K562 (cell line): ENCODE data around the gene B9D2. TPM values are rescaled to one million over a fixed set of nuclear protein-coding genes. Genes with fewer than 3 reads are reported as not detected.

Experiments used
- ARID1B ChIP-seq: fragments of 450-650 bp; IDR thresholded peaks from 2 replicates; pipeline ENCODE4 v1.6.1; 2016; ENCODE audit warnings: antibody characterized with exemption, mild to moderate bottlenecking, inconsistent platforms
- CBX1 ChIP-seq: sonication (generic); IDR thresholded peaks from 2 replicates; pipeline ENCODE4 v1.6.1; 2016; ENCODE audit warnings: antibody characterized with exemption, low read depth, mild to moderate bottlenecking
- CREB3L1 ChIP-seq: fragments of 450-650 bp; IDR thresholded peaks from 2 replicates; pipeline ENCODE4 v1.6.1; 2014; ENCODE audit warnings: low read depth, mild to moderate bottlenecking, moderate library complexity, borderline replicate concordance
- CREM ChIP-seq: IDR thresholded peaks from 2 replicates; pipeline ENCODE4 v1.6.1; 2014; ENCODE audit warnings: antibody characterized with exemption, low read depth
- DACH1 ChIP-seq: fragments of 450-650 bp; IDR thresholded peaks from 2 replicates; pipeline ENCODE4 v1.6.1; 2018; ENCODE audit not compliant: partially characterized antibody
- E2F1 ChIP-seq: sonication (generic); formaldehyde crosslinking; IDR thresholded peaks from 2 replicates; pipeline ENCODE4 v1.8.1; 2023; ENCODE audit warnings: mild to moderate bottlenecking, missing genetic modification reagents, moderate library complexity
- E2F4 ChIP-seq: sonication (generic); formaldehyde crosslinking; IDR thresholded peaks from 2 replicates; pipeline ENCODE4 v1.8.0; 2022; ENCODE audit warnings: mild to moderate bottlenecking, low read depth, missing genetic modification reagents
- E2F6 ChIP-seq, 2 experiments: IDR thresholded peaks; 2 replicates each; pipeline ENCODE4 v1.6.1; 2011; ENCODE audit warnings: borderline replicate concordance in 1 of 2, control low read depth in 1 of 2, low read depth in 1 of 2, low read length in 1 of 2, mild to moderate bottlenecking in 1 of 2, mixed read lengths in 1 of 2, moderate library complexity in 1 of 2; ENCODE audit not compliant: insufficient read depth in 1 of 2, insufficient read length in 1 of 2, poor library complexity in 1 of 2, severe bottlenecking in 1 of 2; ENCODE audit errors: extremely low read depth in 1 of 2
- FIP1L1 ChIP-seq: fragments of 200-400 bp; formaldehyde crosslinking; IDR thresholded peaks from 2 replicates; pipeline ENCODE4 v1.6.1; 2018; ENCODE audit warnings: mild to moderate bottlenecking, low read depth, low read length; ENCODE audit not compliant: poor library complexity, severe bottlenecking
- FOS ChIP-seq: IDR thresholded peaks from 3 replicates; pipeline ENCODE4 v1.6.1; 2011; ENCODE audit not compliant: insufficient read length; ENCODE audit errors: extremely low read depth
- HDAC8 ChIP-seq: fragments of 450-650 bp; IDR thresholded peaks from 2 replicates; pipeline ENCODE4 v1.6.1; 2016; ENCODE audit warnings: mild to moderate bottlenecking, missing genetic modification characterization, moderate library complexity, missing compliant biosample characterization
- HLTF ChIP-seq: fragments of 450-650 bp; IDR thresholded peaks from 2 replicates; pipeline ENCODE4 v1.6.1; 2016
- HMBOX1 ChIP-seq: sonication (generic); IDR thresholded peaks from 2 replicates; pipeline ENCODE4 v1.6.1; 2016
- MAFF ChIP-seq: IDR thresholded peaks from 2 replicates; pipeline ENCODE4 v1.6.1; 2012; ENCODE audit warnings: low read length, improper control_type of control experiment
- NFRKB ChIP-seq: fragments of 450-650 bp; IDR thresholded peaks from 2 replicates; pipeline ENCODE4 v1.6.1; 2016; ENCODE audit warnings: low read depth
- POLR2A ChIP-seq: fragments of 450-650 bp; conservative IDR thresholded peaks from 2 replicates; pipeline ENCODE4 v1.6.1; 2016
- SIN3B ChIP-seq: fragments of 450-650 bp; IDR thresholded peaks from 2 replicates; pipeline ENCODE4 v1.6.1; 2017; ENCODE audit warnings: low read depth, mild to moderate bottlenecking, moderate library complexity
- SRSF3 ChIP-seq: fragments of 200-400 bp; formaldehyde crosslinking; IDR thresholded peaks from 2 replicates; pipeline ENCODE4 v1.6.1; 2016; ENCODE audit warnings: mild to moderate bottlenecking, low read length, moderate library complexity; ENCODE audit not compliant: insufficient read depth
- SUPT5H ChIP-seq: fragments of 450-650 bp; IDR thresholded peaks from 2 replicates; pipeline ENCODE4 v1.6.1; 2016
- THAP7 ChIP-seq: fragments of 250-450 bp; sonication (Bioruptor Pico); IDR thresholded peaks from 2 replicates; pipeline ENCODE4 v1.5.0; 2021
- ZNF561 ChIP-seq: fragments of 450-650 bp; formaldehyde crosslinking; conservative IDR thresholded peaks from 2 replicates; pipeline ENCODE4 v1.4.0; 2020; ENCODE audit warnings: mild to moderate bottlenecking, moderate library complexity
- polyA plus RNA-seq, 8 experiments: library from polyadenylated mRNA; depleted of rRNA in 4 of 8; stranded (reverse) in 5 of 8; unstranded in 3 of 8; fragments of >200 nt; fragmentation: Nextera tagmentation in 2 of 8; fragmentation: Illumina TruSeq in 1 of 8; extraction: Ambion mirVana in 2 of 8; extraction: Trizol in 1 of 8; gene quantifications; 2 replicates each; pipeline versions ENCODE4 v1.2.1 to v1.2.3, GENCODE V29; 2011 to 2014; ENCODE audit warnings: inconsistent platforms in 1 of 8, missing spikeins in 1 of 8
- total RNA-seq, 7 experiments: library from RNA; depleted of rRNA in 6 of 7; stranded (reverse); fragments of >200 nt in 6 of 7; fragmentation: Illumina TruSeq in 2 of 7; extraction: Trizol in 2 of 7; gene quantifications; 2 replicates each; pipeline versions ENCODE4 v1.2.1 to v1.2.3, GENCODE V29; 2011 to 2021; ENCODE audit warnings: low replicate concordance in 1 of 7

Gene B9D2
- total and polyA plus RNA-seq, 9 of the 15 experiments (the other 6 are each of a cell fraction or from before 2014, with no cell fraction given): 0.83 to 6.9 (median 2.8) TPM

GRCh38 chr19:41397086-41398049 is 33.4 kb upstream of the B9D2 start, which contains the start of the genes BCKDHA and EXOSC5 (continued):
- TF ChIP-seq NFRKB (peak; percentile 97), POLR2A (peak; percentile 86), HDAC8 (tag) (no peak), CREM (peak; percentile 75), DACH1 (peak; percentile 96), ZNF561 (CRISPR knock-in tag) (no peak), E2F6 (IDR thresholded peaks at IDR 0.05; ENCODE audit: borderline replicate concordance in 1 of 2, extremely low read depth in 1 of 2, insufficient read depth in 1 of 2, insufficient read length in 1 of 2, low read depth in 1 of 2, low read length in 1 of 2, poor library complexity in 1 of 2, severe bottlenecking in 1 of 2) (peak; percentile 96), FIP1L1 (peak; percentile 56), SIN3B (peak; percentile 88), ARID1B (0 out of 2 replicates have a peak, but pooled peaks have one; percentile 8), THAP7 (CRISPR knock-in tag) (no peak), CBX1 (no peak), SUPT5H (peak; percentile 76), FOS (no peak), MAFF (no peak), HMBOX1 (no peak), CREB3L1 (no peak; the same call in 1 of the 2 replicates), HLTF (no peak), E2F1 (CRISPR knock-in tag) (0 out of 2 replicates have a peak, but pooled peaks have one; percentile 16), SRSF3 (no peak), E2F4 (0 out of 2 replicates have a peak, but pooled peaks have one; percentile 29)
